ENCODE results near the gene TMEM130.

DNA sequence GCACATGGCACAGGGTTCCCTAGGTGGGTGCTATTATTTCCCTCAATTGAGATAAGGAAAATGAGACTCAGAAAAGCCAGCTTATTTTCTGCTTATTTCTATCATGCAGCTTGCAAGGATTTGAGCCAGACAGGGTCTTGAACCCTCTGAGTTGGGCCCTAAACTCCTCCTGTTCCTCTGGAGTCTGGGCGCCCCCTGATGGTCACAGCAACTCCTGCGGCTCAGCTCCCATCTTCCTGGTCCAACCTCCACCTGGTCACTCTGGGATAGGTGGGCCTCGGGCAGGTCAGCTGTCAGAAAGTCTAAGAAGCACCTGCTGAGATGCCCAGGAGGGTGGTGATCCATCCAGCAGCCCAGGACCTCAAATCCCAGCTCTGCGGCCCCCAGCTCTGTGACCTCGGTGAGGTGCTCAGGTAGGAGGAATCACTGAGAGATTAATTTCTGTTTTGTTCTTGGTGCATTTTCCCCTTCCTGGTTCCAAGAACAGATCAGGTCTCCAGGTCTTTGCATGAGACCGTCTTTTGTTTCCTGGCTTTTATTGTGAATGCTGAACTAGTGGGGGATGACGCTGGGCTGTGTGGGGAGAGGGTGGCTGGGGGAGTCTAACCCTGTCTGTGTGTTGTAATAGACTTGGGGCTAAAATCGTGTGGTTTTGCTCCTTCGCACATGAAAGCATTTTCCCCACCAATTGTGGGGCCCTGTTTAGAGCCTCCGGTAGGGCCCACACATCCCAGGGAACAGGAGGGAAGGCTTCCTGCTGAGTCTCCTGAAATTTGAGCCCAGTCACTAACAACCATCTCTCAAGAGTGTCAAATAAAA is 32.8 kb downstream of the TMEM130 start:
- TF ChIP-seq POLR2AphosphoS5 (IDR thresholded peaks at IDR 0.05): no peak
- TF ChIP-seq CTCF (IDR thresholded peaks at IDR 0.05): peak in 3 of 4 experiments; percentile 15 to 54 (median 24)
- TF ChIP-seq POLR2A (IDR thresholded peaks at IDR 0.05): no peak

Data from prostate gland (tissue), 2 donors.